GM21619 (cell line): ENCODE data around the gene VPS37B.
"Not testable (repeated sequence)": the region's sequence is repeated elsewhere in the genome, so short reads cannot be mapped to it uniquely, and the experiment has no call there.

ENCODE experiments used
- ATAC-seq: cut with Tn5 transposase; IDR thresholded peaks from one replicate; pipeline ENCODE4 v1.9.1; 2021; ENCODE audit not compliant: unreplicated experiment

The VPS37B gene

GRCh38 chr12:122895704-122896636 is at the start of gene VPS37B:
Gene VPS37B (minus strand): TSS chr12:122896124. CDS start chr12:122896062, 62 bp downstream.
- ATAC-seq: peak; percentile 43

DNA sequence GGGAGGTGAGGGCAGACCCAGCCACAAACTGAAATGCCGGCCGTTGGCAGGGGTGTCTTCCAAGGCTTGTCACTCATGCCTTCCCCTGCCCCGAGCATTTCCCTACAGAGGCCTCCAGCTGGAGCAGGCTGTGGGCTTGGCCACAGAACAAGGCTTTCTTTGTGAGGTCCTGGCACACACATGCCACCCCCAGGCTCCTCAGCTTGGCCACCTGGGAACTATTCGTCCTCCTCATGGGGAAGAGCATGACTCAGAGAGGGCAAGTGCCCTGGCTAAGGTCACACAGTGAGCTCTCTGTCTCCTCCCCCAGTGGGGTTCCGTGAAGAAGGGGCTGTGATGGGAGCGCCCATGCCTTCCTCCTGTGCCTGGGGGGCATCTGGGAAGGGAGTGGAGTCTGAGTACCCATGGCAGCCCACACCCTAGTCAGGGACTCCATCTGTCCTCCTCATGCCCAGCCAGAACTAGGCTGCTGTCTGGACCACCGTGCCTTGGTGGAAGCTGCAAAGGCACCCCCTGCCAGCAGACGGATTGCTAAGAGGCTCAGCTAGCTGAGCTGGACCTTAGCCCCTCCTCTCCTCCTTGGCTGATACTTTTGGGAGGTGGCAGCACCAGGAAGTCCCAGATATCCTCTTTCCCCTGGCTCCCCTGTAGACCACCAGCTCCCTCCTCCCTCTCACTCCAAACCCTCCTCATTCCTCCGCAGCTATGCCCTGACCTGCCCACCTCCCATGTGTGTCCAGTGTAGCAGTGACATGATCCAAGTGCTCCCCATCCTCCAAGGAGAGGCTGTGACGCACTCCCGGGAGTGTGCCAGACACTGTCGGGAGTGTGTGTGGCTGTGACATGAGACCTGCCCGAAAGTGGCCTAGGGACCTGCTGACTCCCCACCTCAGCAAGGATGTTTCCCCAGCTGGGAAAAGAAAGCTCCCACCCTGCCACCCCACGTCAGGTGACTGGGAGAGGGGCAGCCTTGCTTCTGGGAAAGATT is 49.0 kb upstream of the VPS37B start:
- no peak for ATAC-seq

DNA sequence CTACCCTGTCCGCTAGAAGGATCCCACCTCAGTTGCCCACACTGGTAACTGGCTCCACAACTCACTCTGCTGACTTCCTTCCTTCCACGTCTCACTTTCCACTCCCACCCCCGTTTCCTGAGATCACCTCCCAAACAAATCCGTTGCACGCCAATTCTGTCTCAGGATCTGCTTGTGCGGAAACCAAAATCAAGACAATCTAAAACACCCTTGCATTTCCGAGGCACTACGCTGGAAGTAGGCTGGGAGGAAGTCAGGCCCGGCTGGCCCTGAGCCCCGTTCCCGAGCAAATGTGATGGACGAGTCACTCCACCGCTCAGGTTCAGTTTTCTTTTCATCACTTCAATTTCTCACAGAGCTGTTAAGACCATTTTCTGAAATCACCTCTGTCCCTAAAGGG is 47.3 kb upstream of the VPS37B start:
- no peak for ATAC-seq

- ATAC-seq: no peak
These were observed 46.7 kb upstream of the VPS37B start for GRCh38 chr12:122942637-122943036.

- ATAC-seq: not testable (repeated sequence)
These were observed 45.4 kb upstream of the VPS37B start for GRCh38 chr12:122941351-122941750.

DNA sequence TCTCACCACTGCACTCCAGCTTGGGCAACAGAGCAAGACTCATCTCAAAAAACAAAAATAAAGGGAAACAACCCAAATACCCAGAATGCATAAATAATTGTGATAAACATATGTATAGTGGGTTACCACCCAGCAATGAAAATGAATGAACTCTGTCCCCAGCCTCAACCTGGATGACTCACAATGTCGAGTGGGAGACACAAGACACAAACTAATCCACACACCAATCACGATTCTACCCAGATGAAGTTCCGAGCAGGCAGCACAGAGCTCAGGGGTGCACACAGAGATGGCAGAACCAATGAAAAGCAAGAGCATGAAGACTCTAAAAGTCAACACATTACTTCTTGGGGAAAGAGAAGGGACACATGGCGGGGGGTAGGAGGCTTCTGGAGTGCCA is 43.2 kb upstream of the VPS37B start:
- ATAC-seq: no peak

- no peak for ATAC-seq
These were observed 41.7 kb upstream of the VPS37B start for GRCh38 chr12:122937622-122938091.

DNA sequence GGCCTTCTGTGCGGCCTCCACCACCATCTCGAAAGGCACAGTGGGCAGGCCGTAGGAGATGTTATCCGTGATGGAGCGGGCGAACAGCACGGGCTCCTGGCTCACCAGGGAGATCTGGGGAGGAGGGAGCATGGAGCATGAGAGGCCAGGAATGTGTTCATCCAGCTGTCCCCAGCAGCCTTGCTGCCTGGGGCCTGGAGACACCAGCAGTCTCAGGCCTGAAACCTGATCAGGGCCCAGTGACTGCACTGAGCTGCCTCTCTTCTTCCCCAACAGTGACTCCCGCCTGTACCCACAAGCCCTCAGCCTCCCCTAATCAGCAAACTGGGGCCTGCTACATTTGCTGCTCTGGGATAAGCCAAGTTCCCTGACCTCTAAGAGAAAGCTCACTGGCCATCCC is 39.4 kb upstream of the VPS37B start:
- ATAC-seq: no peak

DNA sequence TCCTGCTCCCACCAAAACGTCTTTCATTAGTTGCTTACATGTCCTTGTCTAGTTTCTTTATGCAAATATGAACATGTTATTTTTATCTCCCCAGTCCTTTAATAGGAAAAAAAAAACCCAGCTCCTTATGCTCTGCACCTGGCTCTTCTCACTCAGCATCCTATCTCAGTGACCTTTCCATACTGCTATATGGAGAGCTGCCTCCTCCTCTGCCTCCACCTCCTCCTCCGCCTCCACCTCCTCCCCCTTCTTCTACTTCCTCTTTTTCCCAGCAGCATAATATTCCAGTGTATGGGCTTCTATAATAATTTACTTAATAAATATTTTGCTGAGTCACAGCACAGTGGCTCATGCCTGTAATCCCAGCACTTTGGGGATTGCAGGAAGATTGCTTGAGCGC is 38.8 kb upstream of the VPS37B start:
- peak; percentile 57 for ATAC-seq

GRCh38 chr12:122932207-122932606 is 36.3 kb upstream of the VPS37B start:
- ATAC-seq: no peak

DNA sequence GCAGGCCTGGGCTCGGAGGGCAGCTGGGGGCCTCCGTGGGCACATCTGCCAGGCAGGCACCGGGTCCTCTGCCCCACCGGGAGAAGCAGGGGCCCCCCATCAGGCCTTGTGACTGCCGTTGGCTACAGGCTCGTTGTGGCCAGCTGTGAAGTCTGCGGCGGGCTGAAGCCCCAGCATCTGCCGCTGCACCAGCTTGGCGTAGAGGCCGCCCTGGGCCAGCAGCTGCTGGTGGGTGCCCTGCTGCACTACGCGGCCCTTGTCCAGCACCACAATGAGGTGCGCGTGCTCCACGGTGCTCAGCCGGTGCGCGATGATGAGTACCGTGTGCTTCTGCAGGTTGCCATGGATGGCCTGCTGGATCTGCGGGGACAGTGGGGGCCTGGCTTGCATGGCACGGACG is 33.9 kb upstream of the VPS37B start:
- no peak for ATAC-seq

DNA sequence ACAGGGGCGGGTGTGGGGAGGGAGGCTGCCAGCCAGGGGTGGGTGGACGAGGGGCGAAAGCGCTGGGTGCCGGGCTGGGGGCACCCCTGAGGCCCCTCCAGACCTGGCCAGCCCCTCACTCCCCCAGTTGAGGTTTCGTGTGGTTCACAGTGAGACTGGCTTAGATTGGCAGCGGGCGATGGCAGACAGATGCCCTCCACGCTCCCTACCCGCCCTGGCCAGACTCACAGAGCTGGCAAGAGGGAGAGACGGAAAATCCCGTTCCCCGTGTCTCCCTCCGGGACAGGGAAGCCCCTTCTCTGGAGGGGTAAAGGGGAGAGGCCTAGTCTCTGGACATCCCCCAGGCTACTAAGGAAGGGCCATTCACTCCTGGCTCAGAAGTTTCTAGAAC is 33.2 kb upstream of the VPS37B start:
- ATAC-seq: no peak

DNA sequence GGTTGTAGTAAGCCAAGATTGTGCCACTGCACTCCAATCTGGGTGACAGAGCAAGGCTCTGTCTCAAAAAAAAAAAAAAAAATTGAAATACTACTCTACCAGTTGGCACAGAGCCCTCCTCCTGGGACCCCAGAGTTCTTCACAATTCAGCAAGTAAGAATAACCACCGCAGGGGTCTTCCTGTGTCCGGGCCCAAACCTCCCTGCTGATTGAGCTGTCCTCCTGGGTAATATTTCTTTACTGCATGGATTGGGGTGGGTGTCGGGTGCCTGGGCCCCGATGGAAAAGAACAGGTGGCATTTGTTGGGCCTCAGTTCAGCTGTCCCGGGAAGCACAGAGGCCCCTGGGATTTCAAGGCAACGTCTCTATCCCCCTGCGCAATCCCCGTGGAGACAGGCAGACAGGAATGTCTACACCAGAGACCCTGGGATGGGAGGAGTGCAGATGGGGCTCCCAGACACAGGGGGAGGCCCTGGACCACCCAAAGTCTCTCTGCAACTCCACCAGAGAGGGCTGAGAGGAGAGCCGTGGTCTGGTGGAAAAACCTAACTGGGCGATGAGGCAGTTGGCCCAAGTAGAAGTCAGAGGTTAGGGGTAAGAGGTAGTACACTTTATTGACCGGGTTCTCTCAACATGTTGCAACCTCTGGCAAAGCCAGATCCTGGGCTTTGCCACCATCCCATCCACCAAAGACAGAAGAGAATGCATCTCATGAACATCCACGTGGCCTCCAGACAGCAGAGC is 32.7 kb upstream of the VPS37B start:
- ATAC-seq: no peak

DNA sequence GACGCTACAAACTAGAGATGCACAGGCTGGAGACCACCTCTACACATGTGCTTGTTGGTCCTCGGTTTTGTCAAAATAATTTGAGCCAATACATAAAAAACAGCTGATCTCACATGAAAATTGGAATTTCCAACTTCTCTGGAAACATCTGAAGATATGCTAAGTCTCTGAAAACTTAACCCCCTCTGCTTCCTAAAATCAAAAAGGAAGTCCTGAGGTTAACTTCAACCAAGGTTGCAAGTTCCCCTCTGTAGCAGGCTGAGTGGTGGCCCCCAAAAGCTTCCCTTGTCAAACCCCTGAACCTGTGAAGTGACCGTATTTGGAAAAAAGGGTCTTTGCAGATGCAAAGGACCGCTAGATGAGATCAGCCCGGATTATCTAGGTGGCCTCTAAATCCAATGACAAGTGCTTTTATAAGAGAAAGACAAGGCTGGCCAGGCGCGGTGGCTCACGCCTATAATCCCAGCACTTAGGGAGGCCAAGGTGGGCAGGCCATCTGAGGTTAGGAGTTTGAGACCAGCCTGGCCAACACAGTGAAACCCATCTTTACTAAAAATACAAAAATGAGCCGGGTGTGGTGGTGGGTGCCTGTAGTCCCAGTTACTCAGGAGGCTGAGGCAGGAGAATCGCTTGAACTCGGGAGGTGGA is 32.0 kb upstream of the VPS37B start:
- ATAC-seq: no peak

DNA sequence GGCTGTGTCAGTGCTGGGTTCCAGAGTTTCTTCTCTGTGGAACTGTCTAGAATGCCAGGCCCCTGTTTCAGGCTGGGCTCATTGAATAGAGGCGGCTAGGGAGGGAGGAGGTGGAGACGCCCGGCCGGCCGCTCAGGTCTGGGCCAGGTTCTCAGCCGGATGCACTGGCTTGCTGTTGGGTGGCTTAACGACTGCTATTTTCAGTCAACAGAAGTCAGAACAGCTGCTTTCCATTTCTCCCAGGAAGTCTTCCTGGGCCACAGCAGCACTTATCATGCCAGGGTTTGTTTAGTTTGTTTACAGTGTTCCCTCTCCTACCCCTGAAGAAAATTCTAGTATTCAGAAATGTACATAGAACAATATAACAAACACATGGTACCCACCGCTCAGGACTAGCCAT is 26.0 kb upstream of the VPS37B start:
- no peak for ATAC-seq

DNA sequence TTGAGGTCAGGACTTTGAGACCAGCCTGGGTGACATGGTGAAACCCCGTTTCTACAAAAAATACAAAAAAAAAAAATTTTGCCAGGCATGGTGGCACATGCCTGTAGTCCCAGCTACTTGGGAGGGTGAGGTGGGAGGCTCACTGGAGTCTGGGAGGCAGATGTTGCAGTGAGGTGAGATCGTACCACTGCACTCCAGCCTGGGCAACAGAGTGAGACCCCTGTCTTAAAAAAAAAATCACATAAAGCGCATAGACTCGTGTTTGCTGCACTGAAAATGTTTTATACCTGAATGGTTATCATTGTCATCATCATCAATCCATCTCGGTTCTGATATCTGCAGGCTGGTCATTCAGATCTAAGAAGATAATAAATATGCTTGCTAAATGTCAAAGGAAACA is 24.8 kb upstream of the VPS37B start:
- ATAC-seq: no peak

DNA sequence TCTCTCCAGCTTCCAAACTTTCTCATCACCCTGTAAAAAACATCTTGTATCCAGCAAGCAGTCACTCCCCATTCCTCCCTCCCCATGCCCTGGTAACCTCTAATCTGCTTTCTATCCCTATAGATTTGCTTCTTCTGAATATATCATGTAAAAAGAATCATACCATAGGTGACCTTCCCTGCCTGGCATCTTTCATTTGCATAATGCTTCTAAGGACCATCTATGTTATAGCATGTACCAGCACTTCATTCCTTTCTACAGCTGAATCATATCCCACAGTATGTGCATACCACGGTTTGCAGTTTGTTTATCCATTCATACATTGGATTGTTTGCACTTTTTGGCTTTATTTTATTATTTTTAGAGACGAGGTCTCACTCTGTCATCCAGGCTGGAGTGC is 22.9 kb upstream of the VPS37B start:
- ATAC-seq: no peak

GRCh38 chr12:122917507-122918121 is 21.7 kb upstream of the VPS37B start:
- no peak for ATAC-seq

DNA sequence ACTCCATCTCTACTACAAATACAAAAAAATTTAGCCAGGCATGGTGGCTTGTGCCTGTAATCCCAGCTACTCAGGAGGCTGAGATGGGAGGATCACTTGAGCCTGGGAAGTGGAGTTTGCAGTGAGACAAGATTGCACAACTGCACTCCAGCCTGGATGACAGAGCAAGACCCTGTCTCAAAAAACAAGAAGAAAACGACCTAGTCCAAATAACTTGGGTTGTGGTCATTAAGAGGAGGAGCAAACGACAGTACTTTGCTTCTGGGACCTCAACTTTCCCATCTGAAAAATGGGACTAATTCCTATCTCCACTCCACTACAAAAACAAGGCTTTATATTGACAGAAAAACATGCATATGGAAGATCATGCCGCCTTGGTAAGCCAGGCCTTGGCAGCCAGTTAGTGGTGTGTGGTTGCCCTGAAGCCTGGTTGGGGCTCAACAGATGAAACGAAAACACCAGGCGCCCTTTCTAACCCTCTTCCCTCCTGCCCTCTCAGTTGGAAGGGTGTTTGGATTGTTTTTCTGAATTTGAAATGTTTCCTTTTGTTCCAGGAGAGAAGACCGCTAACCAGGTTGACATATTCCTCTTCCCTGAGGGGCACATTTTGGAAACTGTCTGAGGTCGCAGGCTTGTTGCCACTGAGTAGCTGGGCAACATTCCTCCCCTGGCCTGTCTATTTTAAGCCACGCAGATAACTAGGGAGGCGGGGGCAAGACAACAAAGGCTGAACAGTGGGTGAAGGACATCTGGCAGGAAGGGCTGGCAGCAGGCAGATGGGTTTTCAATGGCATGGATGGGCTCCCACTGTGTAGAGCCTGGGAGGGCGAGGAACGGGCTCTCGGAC is 13.7 kb upstream of the VPS37B start:
- no peak for ATAC-seq
